Stomach (tissue), 9 donors: ENCODE results near the gene ABHD4. TPM values are rescaled to one million over a fixed set of nuclear protein-coding genes. Genes with fewer than 3 reads are reported as not detected.

ENCODE experiments used
- DNase-seq, 2 donors: peaks; one replicate each; pipeline versions ENCODE4 v3.0.0 to v3.0.0-alpha.2; 2013 to 2019
- H3K27ac ChIP-seq, 5 donors: fragments of 200-600 bp in 4 of 5; sonication (generic) in 4 of 5; one replicate each; pipeline ENCODE4 v1.5.1; 2013 to 2019; ENCODE audit warnings: mild to moderate bottlenecking in 1 of 5, moderate library complexity in 1 of 5
- H3K27me3 ChIP-seq, 3 donors: fragments of 200-600 bp; sonication (generic); one replicate each; pipeline ENCODE4 v1.5.1; 2017 to 2019; ENCODE audit warnings: mixed run types in 1 of 3
- H3K36me3 ChIP-seq, 4 donors: fragments of 200-600 bp; sonication (generic); 1 replicate in 3 of 4; 2 replicates in 1 of 4; pipeline ENCODE4 v1.5.1; 2016 to 2019
- H3K4me1 ChIP-seq, 4 donors: fragments of 200-600 bp; sonication (generic); one replicate each; pipeline ENCODE4 v1.5.1; 2016 to 2019
- H3K4me3 ChIP-seq, 4 donors: fragments of 200-600 bp; sonication (generic) in 3 of 4; one replicate each; pipeline ENCODE4 v1.5.1; 2016 to 2019; ENCODE audit warnings: mild to moderate bottlenecking in 1 of 4
- H3K9me3 ChIP-seq, 4 donors: fragments of 200-600 bp; sonication (generic); one replicate each; pipeline ENCODE4 v1.5.1; 2016 to 2019
- CTCF ChIP-seq, 7 experiments: fragments of 450-650 bp in 4 of 7; fragments of 200-600 bp in 3 of 7; sonication (generic) in 3 of 7; IDR thresholded peaks; one replicate each; pipeline ENCODE4 v1.5.1; 2016 to 2019; ENCODE audit warnings: antibody characterized with exemption in 7 of 7, control low read depth in 2 of 7, mild to moderate bottlenecking in 1 of 7
- EP300 ChIP-seq: sonication (generic); formaldehyde crosslinking; IDR thresholded peaks from one replicate; pipeline ENCODE4 v1.6.1; 2017; ENCODE audit warnings: antibody characterized with exemption
- POLR2A ChIP-seq, 4 donors: fragments of 450-650 bp; IDR thresholded peaks; one replicate each; pipeline ENCODE4 v1.6.1; 2016; ENCODE audit warnings: antibody characterized with exemption in 4 of 4, control low read depth in 2 of 4, mild to moderate bottlenecking in 1 of 4, moderate library complexity in 1 of 4
- POLR2AphosphoS5 ChIP-seq, 3 donors: sonication (generic); formaldehyde crosslinking; IDR thresholded peaks; one replicate each; pipeline ENCODE4 v1.6.1; 2016; ENCODE audit warnings: antibody characterized with exemption in 3 of 3
- WGBS, 5 donors: extraction: QIAGEN DNeasy Blood & Tissue Kit in 3 of 5; methylation state at CpG; one replicate each; pipeline versions ENCODE4 v1.1.5 to v1.1.7; 2013 to 2018; 5-methylcytosine and 5-hydroxymethylcytosine counted together
- intact Hi-C: fragments of 100-400 bp; cut with DNase I; formaldehyde crosslinking; loops from one replicate; pipeline ENCODE4 v1.15.1; 2023; ENCODE audit warnings: low total_unique reads
- polyA plus RNA-seq, 3 donors: library from polyadenylated mRNA; stranded (reverse); fragments of 200-250 nt; gene quantifications; one replicate each; pipeline ENCODE4 v1.2.3, GENCODE V29; 2013
- total RNA-seq, 5 donors: library from RNA; depleted of rRNA; stranded (reverse); fragments of >200 nt; gene quantifications; one replicate each; pipeline versions ENCODE4 v1.1.0 to v1.2.3, GENCODE V29; 2014 to 2016
- donor health status: healthy with polysubstance abuse.
- donor health status: Bipolar disorder and iron deficiency.
- donor health status: healthy.

Gene ABHD4
- total and polyA plus RNA-seq, 8 donors: 12.2 to 130 (median 23.2) TPM

GRCh38 chr14:22556990-22557623, 41.0 kb upstream of the ABHD4 start:
- no peaks in the 10 kb centered on the region for H3K9me3 ChIP-seq
- H3K36me3 ChIP-seq: no peaks in the 10 kb centered on the region
- TF ChIP-seq CTCF (IDR thresholded peaks at IDR 0.05) (peak in 6 of 7 experiments; percentile 67 to 100 (median 98)), POLR2A (IDR thresholded peaks at IDR 0.05) (no peak), EP300 (no peak), POLR2AphosphoS5 (IDR thresholded peaks at IDR 0.05) (peak in 1 of 3 donors; percentile 30)
- intact Hi-C loops: loop anchor here (10.0 kb wide), 1 partner anchor 288 kb away; no protein-coding TSS in a partner anchor
- H3K27me3 ChIP-seq: no peaks in the 10 kb centered on the region
- 3 to 9% (median 6%) methylated on average over 25 to 28 of the region's 28 CpGs for WGBS, 5 donors
- peak; percentile 85 to 95 for DNase-seq
- H3K4me3 ChIP-seq: peak overlapping the region; percentile 26 to 36 (median 32)
- H3K4me1 ChIP-seq: peaks cover 53 to 66% (median 58%) of the 10 kb centered on the region in 4 donors
- peak overlapping the region; percentile 78 to 91 (median 85) for H3K27ac ChIP-seq

DNA sequence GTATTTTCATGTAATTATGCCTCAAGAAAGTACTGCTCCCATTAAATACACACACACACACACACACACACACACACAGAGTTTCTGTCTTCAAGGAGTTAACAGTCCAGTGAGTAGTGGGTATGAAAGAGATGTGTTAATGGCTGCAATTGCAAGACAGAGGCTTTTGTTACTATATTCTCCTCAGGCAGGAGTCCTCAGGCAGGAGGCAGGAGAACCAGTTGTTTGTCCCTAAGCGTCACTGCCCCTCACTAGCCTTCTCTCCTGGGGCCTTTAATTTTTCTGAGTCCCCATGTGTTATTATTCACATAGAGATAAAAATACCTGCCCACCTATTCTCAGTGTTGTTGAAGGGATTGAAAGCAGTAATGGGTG, 40.3 kb upstream of the ABHD4 start:
- H3K4me1 ChIP-seq: peaks cover 60 to 73% (median 65%) of the 10 kb centered on the region in 4 donors

DNA sequence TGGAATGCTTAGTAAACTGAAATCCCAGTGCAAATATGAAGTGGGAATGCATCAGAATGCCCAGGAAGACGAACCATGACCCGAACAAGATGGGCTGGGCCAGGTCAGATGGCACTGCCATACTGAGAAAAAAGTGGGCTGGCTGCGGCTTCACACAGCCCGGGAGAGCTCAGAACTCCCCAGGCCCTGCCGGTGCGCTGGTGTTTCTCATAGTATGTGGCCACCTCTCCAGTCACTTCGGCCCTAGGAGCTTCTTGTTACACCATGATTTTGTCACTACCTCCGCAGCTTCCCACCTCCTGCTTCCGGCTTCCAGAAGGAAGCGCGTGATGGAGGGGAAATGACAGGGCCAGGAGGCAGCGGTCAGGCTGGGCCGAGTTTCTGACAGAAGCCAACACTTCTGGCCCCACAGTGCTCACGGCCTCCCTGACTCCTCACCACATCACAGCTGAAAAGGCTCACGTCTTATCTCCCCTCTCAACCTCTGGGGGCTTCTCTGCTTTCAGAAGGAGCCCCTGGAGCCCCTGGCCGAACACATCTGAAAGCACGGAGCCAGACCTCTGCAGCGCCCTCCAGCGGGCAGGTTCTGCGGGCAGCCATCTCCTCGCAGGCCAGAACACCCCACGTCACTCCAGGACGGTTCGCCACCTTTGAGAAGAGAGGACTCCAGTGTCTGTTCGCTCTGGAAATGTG, 39.7 kb upstream of the ABHD4 start:
- no peak for TF ChIP-seq POLR2AphosphoS5 (IDR thresholded peaks at IDR 0.05)
- no peak for TF ChIP-seq POLR2A (IDR thresholded peaks at IDR 0.05)
- no peak for TF ChIP-seq CTCF (IDR thresholded peaks at IDR 0.05)
- no peak for TF ChIP-seq EP300
- H3K36me3 ChIP-seq: no peaks in the 10 kb centered on the region
- H3K27me3 ChIP-seq: no peaks in the 10 kb centered on the region
- DNase-seq: no peak
- 71 to 78% (median 73%) methylated on average over 24 to 25 of the region's 25 CpGs for WGBS, 5 donors
- peak overlapping the region; percentile 82 to 91 (median 85) for H3K27ac ChIP-seq
- peaks cover 61 to 78% (median 70%) of the 10 kb centered on the region in 4 donors for H3K4me1 ChIP-seq
- intact Hi-C loops: loop anchor here (10.0 kb wide), 1 partner anchor 286 kb away; no protein-coding TSS in a partner anchor
- no peaks in the 10 kb centered on the region for H3K9me3 ChIP-seq
- H3K4me3 ChIP-seq: no peak overlapping the region

More for the DNA sequence above, 40.3 kb upstream of the ABHD4 start:
- Histone ChIP-seq H3K4me3 (no peak overlapping the region), H3K27ac (peak overlapping the region; percentile 82 to 91 (median 85)), H3K27me3 (no peaks in the 10 kb centered on the region), H3K9me3 (no peaks in the 10 kb centered on the region), H3K36me3 (no peaks in the 10 kb centered on the region)
- DNase-seq: no peak
- 45 to 79% (median 63%) methylated on average over 1 of the region's 1 CpG for WGBS, 5 donors
- intact Hi-C loops: loop anchor here (10.0 kb wide), 1 partner anchor 287 kb away; no protein-coding TSS in a partner anchor
- no peak for TF ChIP-seq CTCF (IDR thresholded peaks at IDR 0.05)
- TF ChIP-seq EP300: no peak
- TF ChIP-seq POLR2A (IDR thresholded peaks at IDR 0.05): no peak
- no peak for TF ChIP-seq POLR2AphosphoS5 (IDR thresholded peaks at IDR 0.05)

- no peak for DNase-seq
- Histone ChIP-seq H3K4me1 (peaks cover 68 to 85% (median 76%) of the 10 kb centered on the region in 4 donors), H3K36me3 (peaks cover 4 to 7% (median 5%) of the 10 kb centered on the region in 4 donors), H3K27ac (peak overlapping the region; percentile 82 to 91 (median 85)), H3K4me3 (no peak overlapping the region), H3K27me3 (no peaks in the 10 kb centered on the region), H3K9me3 (no peaks in the 10 kb centered on the region)
- intact Hi-C loops: loop anchor here (10.0 kb wide), 1 partner anchor 286 kb away; no protein-coding TSS in a partner anchor
- 14 to 58% (median 38%) methylated on average over 1 of the region's 1 CpG for WGBS, 5 donors
- TF ChIP-seq POLR2AphosphoS5 (IDR thresholded peaks at IDR 0.05): no peak
- TF ChIP-seq POLR2A (IDR thresholded peaks at IDR 0.05): no peak
- no peak for TF ChIP-seq EP300
- no peak for TF ChIP-seq CTCF (IDR thresholded peaks at IDR 0.05)
These were observed 39.1 kb upstream of the ABHD4 start for GRCh38 chr14:22559041-22559440.
